Body of pancreas (tissue), 4 donors: Measurements from ENCODE around the gene TMEM255B.

Source experiments
- POLR2A ChIP-seq, 3 donors: fragments of 450-650 bp; IDR thresholded peaks; one replicate each; pipeline ENCODE4 v1.6.1; 2016; ENCODE audit warnings: antibody characterized with exemption in 3 of 3, mild to moderate bottlenecking in 2 of 3
- TF ChIP-seq, protein P1 (sequence below), 7 experiments: fragments of 450-650 bp in 4 of 7; fragments of 200-600 bp in 3 of 7; sonication (generic) in 3 of 7; IDR thresholded peaks; one replicate each; pipeline ENCODE4 v1.5.1; 2016 to 2019; ENCODE audit warnings: antibody characterized with exemption in 7 of 7

GRCh38 chr13:113832631-113833030 lies 73.6 kb downstream of the TMEM255B start:
- TF ChIP-seq, protein P1, sequence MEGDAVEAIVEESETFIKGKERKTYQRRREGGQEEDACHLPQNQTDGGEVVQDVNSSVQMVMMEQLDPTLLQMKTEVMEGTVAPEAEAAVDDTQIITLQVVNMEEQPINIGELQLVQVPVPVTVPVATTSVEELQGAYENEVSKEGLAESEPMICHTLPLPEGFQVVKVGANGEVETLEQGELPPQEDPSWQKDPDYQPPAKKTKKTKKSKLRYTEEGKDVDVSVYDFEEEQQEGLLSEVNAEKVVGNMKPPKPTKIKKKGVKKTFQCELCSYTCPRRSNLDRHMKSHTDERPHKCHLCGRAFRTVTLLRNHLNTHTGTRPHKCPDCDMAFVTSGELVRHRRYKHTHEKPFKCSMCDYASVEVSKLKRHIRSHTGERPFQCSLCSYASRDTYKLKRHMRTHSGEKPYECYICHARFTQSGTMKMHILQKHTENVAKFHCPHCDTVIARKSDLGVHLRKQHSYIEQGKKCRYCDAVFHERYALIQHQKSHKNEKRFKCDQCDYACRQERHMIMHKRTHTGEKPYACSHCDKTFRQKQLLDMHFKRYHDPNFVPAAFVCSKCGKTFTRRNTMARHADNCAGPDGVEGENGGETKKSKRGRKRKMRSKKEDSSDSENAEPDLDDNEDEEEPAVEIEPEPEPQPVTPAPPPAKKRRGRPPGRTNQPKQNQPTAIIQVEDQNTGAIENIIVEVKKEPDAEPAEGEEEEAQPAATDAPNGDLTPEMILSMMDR (IDR thresholded peaks at IDR 0.05): no peak
- no peak for TF ChIP-seq POLR2A (IDR thresholded peaks at IDR 0.05)
